ENCODE data around the gene SOAT2. TPM values are rescaled to one million over a fixed set of nuclear protein-coding genes. Genes with fewer than 3 reads are reported as not detected.

The SOAT2 gene
- total and polyA plus RNA-seq, 4 experiments from 2014 or later: 0.20 to 0.85 (median 0.34) TPM

- H3K4me3 Mint-ChIP-seq: no peak overlapping the region
- intact Hi-C loops (cut with micrococcal nuclease): no loop called here
- H3K4me1 ChIP-seq (ENCODE audit: insufficient read depth, low read length): no peaks in the 10 kb centered on the region
Observed at GRCh38 chr12:53115891-53116648, 12.8 kb downstream of the SOAT2 start.

GRCh38 chr12:53118751-53119300, 15.5 kb downstream of the SOAT2 start:
- H3K27me3 ChIP-seq (ENCODE audit: insufficient read depth, low read length): no peaks in the 10 kb centered on the region
- Mint-ChIP-seq H3K36me3 (no peaks in the 10 kb centered on the region), H3K9me3 (no peaks in the 10 kb centered on the region), H3K27ac (peak overlapping the region in 2 of 7 donors; percentile 36 to 59), H3K4me3 (no peak overlapping the region), H3K4me1 (no peaks in the 10 kb centered on the region), H3K27me3 (no peaks in the 10 kb centered on the region)
- DNase-seq: no peak
- intact Hi-C loops (cut with micrococcal nuclease): no loop called here
- H3K36me3 ChIP-seq (ENCODE audit: insufficient read depth, low read length): no peaks in the 10 kb centered on the region
- H3K9me3 ChIP-seq (ENCODE audit: control insufficient read depth in 1 of 2, low read length in 2 of 2): no peaks in the 10 kb centered on the region
- no peaks in the 10 kb centered on the region for H3K4me1 ChIP-seq (ENCODE audit: insufficient read depth, low read length)
- POLR2A ChIA-PET (ENCODE audit: partially characterized antibody): no interaction called here
- CTCF ChIA-PET (ENCODE audit: partially characterized antibody): no interaction called here
- no peak overlapping the region for H3K27ac ChIP-seq (ENCODE audit: low read depth, low read length)
- H3K4me3 ChIP-seq (ENCODE audit: low read length in 2 of 2): no peak overlapping the region

More at GRCh38 chr12:53115891-53116648, 12.8 kb downstream of the SOAT2 start:
- ChIA-PET CTCF (ENCODE audit: partially characterized antibody) (interaction anchor here (1.1 kb wide), 1 partner anchor 49 kb away, joined by 3 read pairs; no protein-coding TSS in a partner anchor), POLR2A (ENCODE audit: partially characterized antibody) (no interaction called here)
- Mint-ChIP-seq H3K9me3 (no peaks in the 10 kb centered on the region), H3K27me3 (no peaks in the 10 kb centered on the region), H3K36me3 (no peaks in the 10 kb centered on the region), H3K4me1 (no peaks in the 10 kb centered on the region), H3K27ac (peak overlapping the region in 1 of 7 donors; percentile 9)
- Histone ChIP-seq H3K27me3 (ENCODE audit: insufficient read depth, low read length) (no peaks in the 10 kb centered on the region), H3K27ac (ENCODE audit: low read depth, low read length) (no peak overlapping the region), H3K4me3 (ENCODE audit: low read length in 2 of 2) (no peak overlapping the region), H3K36me3 (ENCODE audit: insufficient read depth, low read length) (no peaks in the 10 kb centered on the region), H3K9me3 (ENCODE audit: control insufficient read depth in 1 of 2, low read length in 2 of 2) (no peaks in the 10 kb centered on the region)
- no peak for DNase-seq

- Mint-ChIP-seq H3K27ac (no peak overlapping the region), H3K36me3 (no peaks in the 10 kb centered on the region), H3K27me3 (peaks cover 0 to 2% of the 10 kb centered on the region in 2 donors), H3K4me1 (no peaks in the 10 kb centered on the region), H3K9me3 (no peaks in the 10 kb centered on the region), H3K4me3 (no peak overlapping the region)
- no peaks in the 10 kb centered on the region for H3K27me3 ChIP-seq (ENCODE audit: insufficient read depth, low read length)
- POLR2A ChIA-PET (ENCODE audit: partially characterized antibody): no interaction called here
- no peaks in the 10 kb centered on the region for H3K9me3 ChIP-seq (ENCODE audit: control insufficient read depth in 1 of 2, low read length in 2 of 2)
- no peaks in the 10 kb centered on the region for H3K36me3 ChIP-seq (ENCODE audit: insufficient read depth, low read length)
- peak in 1 of 5 donors; percentile 22 for DNase-seq
- H3K27ac ChIP-seq (ENCODE audit: low read depth, low read length): no peak overlapping the region
- H3K4me1 ChIP-seq (ENCODE audit: insufficient read depth, low read length): no peaks in the 10 kb centered on the region
- intact Hi-C loops (cut with micrococcal nuclease): no loop called here
- H3K4me3 ChIP-seq (ENCODE audit: low read length in 2 of 2): no peak overlapping the region
- CTCF ChIA-PET (ENCODE audit: partially characterized antibody): no interaction called here
Observed at GRCh38 chr12:53120685-53121525, 17.6 kb downstream of the SOAT2 start.

- ChIA-PET POLR2A (ENCODE audit: partially characterized antibody) (no interaction called here), CTCF (ENCODE audit: partially characterized antibody) (no interaction called here)
- no peak overlapping the region for H3K27ac ChIP-seq (ENCODE audit: low read depth, low read length)
- no peaks in the 10 kb centered on the region for H3K4me1 ChIP-seq (ENCODE audit: insufficient read depth, low read length)
- H3K36me3 ChIP-seq (ENCODE audit: insufficient read depth, low read length): no peaks in the 10 kb centered on the region
- H3K9me3 Mint-ChIP-seq: no peaks in the 10 kb centered on the region
- H3K27me3 ChIP-seq (ENCODE audit: insufficient read depth, low read length): no peaks in the 10 kb centered on the region
- intact Hi-C loops (cut with micrococcal nuclease): no loop called here
- no peak overlapping the region for H3K4me3 ChIP-seq (ENCODE audit: low read length in 2 of 2)
- H3K4me3 Mint-ChIP-seq: no peak overlapping the region
- H3K9me3 ChIP-seq (ENCODE audit: control insufficient read depth in 1 of 2, low read length in 2 of 2): no peaks in the 10 kb centered on the region
- peaks cover 0 to 4% (median 0%) of the 10 kb centered on the region in 4 donors for H3K4me1 Mint-ChIP-seq
- peaks cover 3 to 6% of the 10 kb centered on the region in 2 donors for H3K27me3 Mint-ChIP-seq
- H3K27ac Mint-ChIP-seq: peak overlapping the region in 2 of 7 donors; percentile 6 to 55
- no peaks in the 10 kb centered on the region for H3K36me3 Mint-ChIP-seq
- no peak for DNase-seq
Observed at GRCh38 chr12:53122961-53123468, 19.7 kb downstream of the SOAT2 start.

GRCh38 chr12:53123578-53124351, 20.5 kb downstream of the SOAT2 start:
- Mint-ChIP-seq H3K27ac (peak overlapping the region in 1 of 7 donors; percentile 62), H3K27me3 (peaks cover 3 to 6% of the 10 kb centered on the region in 2 donors), H3K4me3 (no peak overlapping the region), H3K4me1 (peaks cover 0 to 4% (median 0%) of the 10 kb centered on the region in 4 donors), H3K9me3 (no peaks in the 10 kb centered on the region), H3K36me3 (no peaks in the 10 kb centered on the region)
- no peak overlapping the region for H3K4me3 ChIP-seq (ENCODE audit: low read length in 2 of 2)
- intact Hi-C loops (cut with micrococcal nuclease): no loop called here
- no peaks in the 10 kb centered on the region for H3K27me3 ChIP-seq (ENCODE audit: insufficient read depth, low read length)
- H3K27ac ChIP-seq (ENCODE audit: low read depth, low read length): no peak overlapping the region
- DNase-seq: no peak
- H3K9me3 ChIP-seq (ENCODE audit: control insufficient read depth in 1 of 2, low read length in 2 of 2): no peaks in the 10 kb centered on the region
- no peaks in the 10 kb centered on the region for H3K36me3 ChIP-seq (ENCODE audit: insufficient read depth, low read length)
- CTCF ChIA-PET (ENCODE audit: partially characterized antibody): no interaction called here
- H3K4me1 ChIP-seq (ENCODE audit: insufficient read depth, low read length): no peaks in the 10 kb centered on the region
- POLR2A ChIA-PET (ENCODE audit: partially characterized antibody): no interaction called here

GRCh38 chr12:53124352-53124723, 21.1 kb downstream of the SOAT2 start:
- no peaks in the 10 kb centered on the region for H3K36me3 Mint-ChIP-seq
- peaks cover 0 to 4% (median 0%) of the 10 kb centered on the region in 4 donors for H3K4me1 Mint-ChIP-seq
- POLR2A ChIA-PET (ENCODE audit: partially characterized antibody): no interaction called here
- Histone ChIP-seq H3K9me3 (ENCODE audit: control insufficient read depth in 1 of 2, low read length in 2 of 2) (no peaks in the 10 kb centered on the region), H3K4me1 (ENCODE audit: insufficient read depth, low read length) (no peaks in the 10 kb centered on the region), H3K36me3 (ENCODE audit: insufficient read depth, low read length) (no peaks in the 10 kb centered on the region), H3K27ac (ENCODE audit: low read depth, low read length) (no peak overlapping the region), H3K4me3 (ENCODE audit: low read length in 2 of 2) (no peak overlapping the region), H3K27me3 (ENCODE audit: insufficient read depth, low read length) (no peaks in the 10 kb centered on the region)
- intact Hi-C loops (cut with micrococcal nuclease): no loop called here
- no peak overlapping the region for H3K27ac Mint-ChIP-seq
- H3K4me3 Mint-ChIP-seq: no peak overlapping the region
- no peaks in the 10 kb centered on the region for H3K9me3 Mint-ChIP-seq
- DNase-seq: no peak
- CTCF ChIA-PET (ENCODE audit: partially characterized antibody): no interaction called here
- H3K27me3 Mint-ChIP-seq: peaks cover 3 to 6% of the 10 kb centered on the region in 2 donors
